HG03139 (cell line): Measurements from ENCODE around the gene ADCY2.

Experiments used
- ATAC-seq: cut with Tn5 transposase; IDR thresholded peaks from one replicate; pipeline ENCODE4 v1.9.1; 2021; ENCODE audit not compliant: unreplicated experiment

The ADCY2 gene

GRCh38 chr5:7657153-7657552 lies 261.2 kb downstream of the ADCY2 start:
- ATAC-seq = no peak

- ATAC-seq = no peak
These were observed 263.5 kb downstream of the ADCY2 start for GRCh38 chr5:7659420-7659819.

GRCh38 chr5:7662289-7662688 lies 266.4 kb downstream of the ADCY2 start:
- ATAC-seq = no peak

- ATAC-seq = no peak
These were observed 267.9 kb downstream of the ADCY2 start for GRCh38 chr5:7663808-7664207.

- ATAC-seq = no peak
These were observed 268.3 kb downstream of the ADCY2 start for GRCh38 chr5:7664208-7664607.

GRCh38 chr5:7667216-7667767 lies 271.4 kb downstream of the ADCY2 start:
- ATAC-seq = no peak

GRCh38 chr5:7668161-7668560 lies 272.2 kb downstream of the ADCY2 start:
- no peak for ATAC-seq

- ATAC-seq = no peak
These were observed 272.7 kb downstream of the ADCY2 start for GRCh38 chr5:7668627-7669026.

GRCh38 chr5:7671381-7671993 lies 275.5 kb downstream of the ADCY2 start:
- ATAC-seq = no peak

- no peak for ATAC-seq
These were observed 277.7 kb downstream of the ADCY2 start for GRCh38 chr5:7673658-7674057.

GRCh38 chr5:7676455-7676854 lies 280.5 kb downstream of the ADCY2 start:
- ATAC-seq = no peak

GRCh38 chr5:7678030-7678429 lies 282.1 kb downstream of the ADCY2 start:
- no peak for ATAC-seq

- ATAC-seq = no peak
These were observed 283.7 kb downstream of the ADCY2 start for GRCh38 chr5:7679663-7680062.

GRCh38 chr5:7680260-7680659 lies 284.3 kb downstream of the ADCY2 start:
- no peak for ATAC-seq

- no peak for ATAC-seq
These were observed 286.4 kb downstream of the ADCY2 start for GRCh38 chr5:7682379-7682778.

- no peak for ATAC-seq
These were observed 287.8 kb downstream of the ADCY2 start for GRCh38 chr5:7683753-7684152.

GRCh38 chr5:7684826-7685225 lies 288.9 kb downstream of the ADCY2 start:
- ATAC-seq = no peak

- ATAC-seq = no peak
These were observed 290.9 kb downstream of the ADCY2 start for GRCh38 chr5:7686794-7687193.

GRCh38 chr5:7690557-7690956 lies 294.6 kb downstream of the ADCY2 start:
- ATAC-seq = no peak

- ATAC-seq = no peak
These were observed 309.3 kb downstream of the ADCY2 start for GRCh38 chr5:7705261-7705660.

GRCh38 chr5:7705736-7706135 lies 309.8 kb downstream of the ADCY2 start:
- ATAC-seq = no peak

GRCh38 chr5:7706256-7706655 lies 310.3 kb downstream of the ADCY2 start:
- ATAC-seq = no peak

- no peak for ATAC-seq
These were observed 318.2 kb downstream of the ADCY2 start for GRCh38 chr5:7714119-7714518.
